ENCODE results near the gene LRRC14B. TPM values are rescaled to one million over a fixed set of nuclear protein-coding genes. Genes with fewer than 3 reads are reported as not detected.

LRRC14B gene
- total RNA-seq, 1 donor from 2014 or later = 0.22 TPM

DNA sequence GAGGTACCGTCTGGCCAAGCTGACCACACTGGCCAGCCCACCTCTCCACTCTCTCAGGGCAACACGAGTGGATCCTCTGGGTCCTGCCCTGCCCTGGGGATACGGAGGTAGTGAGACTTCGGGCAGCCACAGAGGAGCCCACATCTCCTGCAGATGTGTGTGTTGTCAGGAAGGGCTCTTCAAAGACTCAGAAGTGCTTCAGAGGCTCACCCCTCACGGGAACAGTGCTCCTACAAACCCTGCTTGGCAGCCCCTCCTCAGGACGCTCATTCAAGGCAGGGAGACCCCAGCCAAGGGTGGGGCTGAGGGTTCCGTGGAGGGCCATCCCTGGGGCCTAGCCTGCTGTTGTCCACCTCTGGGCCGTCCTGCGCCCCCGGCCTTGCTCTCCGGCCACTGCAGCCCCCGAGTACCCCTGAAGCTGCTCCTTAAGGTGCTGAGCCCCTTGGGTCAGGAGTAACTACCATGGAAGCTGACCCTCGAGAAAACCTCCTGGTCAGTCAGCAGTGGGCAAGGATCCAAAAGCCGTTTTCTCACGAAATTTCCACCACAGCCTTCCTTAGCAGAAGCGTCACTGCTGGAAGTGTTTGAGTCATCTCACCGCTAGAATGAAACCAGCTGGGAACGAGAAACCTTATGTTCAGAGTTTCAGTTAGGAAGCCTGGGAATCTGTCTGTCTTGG lies 23.2 kb upstream of the LRRC14B start:
- DNase-seq (ENCODE audit: low spot score in 2 of 2, unreplicated experiment in 2 of 2) = no peak
- TF ChIP-seq, protein P1, sequence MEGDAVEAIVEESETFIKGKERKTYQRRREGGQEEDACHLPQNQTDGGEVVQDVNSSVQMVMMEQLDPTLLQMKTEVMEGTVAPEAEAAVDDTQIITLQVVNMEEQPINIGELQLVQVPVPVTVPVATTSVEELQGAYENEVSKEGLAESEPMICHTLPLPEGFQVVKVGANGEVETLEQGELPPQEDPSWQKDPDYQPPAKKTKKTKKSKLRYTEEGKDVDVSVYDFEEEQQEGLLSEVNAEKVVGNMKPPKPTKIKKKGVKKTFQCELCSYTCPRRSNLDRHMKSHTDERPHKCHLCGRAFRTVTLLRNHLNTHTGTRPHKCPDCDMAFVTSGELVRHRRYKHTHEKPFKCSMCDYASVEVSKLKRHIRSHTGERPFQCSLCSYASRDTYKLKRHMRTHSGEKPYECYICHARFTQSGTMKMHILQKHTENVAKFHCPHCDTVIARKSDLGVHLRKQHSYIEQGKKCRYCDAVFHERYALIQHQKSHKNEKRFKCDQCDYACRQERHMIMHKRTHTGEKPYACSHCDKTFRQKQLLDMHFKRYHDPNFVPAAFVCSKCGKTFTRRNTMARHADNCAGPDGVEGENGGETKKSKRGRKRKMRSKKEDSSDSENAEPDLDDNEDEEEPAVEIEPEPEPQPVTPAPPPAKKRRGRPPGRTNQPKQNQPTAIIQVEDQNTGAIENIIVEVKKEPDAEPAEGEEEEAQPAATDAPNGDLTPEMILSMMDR (IDR thresholded peaks at IDR 0.05; ENCODE audit: unreplicated experiment) = no peak
- peak overlapping the region; percentile 62 for H3K27ac Mint-ChIP-seq
- no peak overlapping the region for H3K4me3 Mint-ChIP-seq
- H3K4me1 Mint-ChIP-seq = peaks cover 3% of the 10 kb centered on the region
- no peaks in the 10 kb centered on the region for H3K27me3 Mint-ChIP-seq (ENCODE audit: low read depth)
- H3K9me3 Mint-ChIP-seq = no peaks in the 10 kb centered on the region
- peaks cover 18% of the 10 kb centered on the region for H3K36me3 Mint-ChIP-seq

DNA sequence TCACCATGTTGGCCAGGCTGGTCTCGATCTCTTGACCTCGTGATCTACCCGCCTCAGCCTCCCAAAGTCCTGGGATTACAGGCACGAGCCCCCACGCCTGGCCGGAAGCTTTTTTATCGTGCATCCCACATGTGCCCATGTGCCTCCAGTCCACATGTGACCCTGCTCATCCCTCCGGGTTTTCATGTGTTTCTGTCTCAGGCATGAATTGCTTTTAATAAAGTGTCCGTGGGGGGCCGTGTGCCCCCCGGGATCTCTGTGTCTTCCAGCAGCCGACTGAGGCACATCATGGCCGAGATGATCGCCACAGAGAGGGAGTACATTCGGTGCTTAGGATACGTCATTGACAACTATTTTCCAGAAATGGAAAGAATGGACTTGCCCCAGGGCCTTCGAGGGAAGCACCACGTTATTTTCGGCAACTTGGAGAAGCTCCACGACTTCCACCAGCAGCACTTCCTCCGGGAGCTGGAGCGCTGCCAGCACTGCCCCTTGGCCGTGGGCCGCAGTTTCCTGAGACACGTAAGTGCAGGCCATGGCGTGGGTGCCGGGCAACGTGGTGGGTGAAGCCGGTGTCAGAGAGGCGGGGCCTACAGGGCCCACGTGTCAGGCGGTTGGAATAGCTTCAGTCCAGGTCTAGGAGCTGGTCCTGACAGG lies 22.1 kb upstream of the LRRC14B start:
- H3K9me3 Mint-ChIP-seq = no peaks in the 10 kb centered on the region
- no peak overlapping the region for H3K4me3 Mint-ChIP-seq
- DNase-seq (ENCODE audit: low spot score in 2 of 2, unreplicated experiment in 2 of 2) = no peak
- peaks cover 18% of the 10 kb centered on the region for H3K36me3 Mint-ChIP-seq
- no peak overlapping the region for H3K27ac Mint-ChIP-seq
- TF ChIP-seq, protein P1 (IDR thresholded peaks at IDR 0.05; ENCODE audit: unreplicated experiment) = no peak
- H3K27me3 Mint-ChIP-seq (ENCODE audit: low read depth) = no peaks in the 10 kb centered on the region
- peaks cover 3% of the 10 kb centered on the region for H3K4me1 Mint-ChIP-seq

DNA sequence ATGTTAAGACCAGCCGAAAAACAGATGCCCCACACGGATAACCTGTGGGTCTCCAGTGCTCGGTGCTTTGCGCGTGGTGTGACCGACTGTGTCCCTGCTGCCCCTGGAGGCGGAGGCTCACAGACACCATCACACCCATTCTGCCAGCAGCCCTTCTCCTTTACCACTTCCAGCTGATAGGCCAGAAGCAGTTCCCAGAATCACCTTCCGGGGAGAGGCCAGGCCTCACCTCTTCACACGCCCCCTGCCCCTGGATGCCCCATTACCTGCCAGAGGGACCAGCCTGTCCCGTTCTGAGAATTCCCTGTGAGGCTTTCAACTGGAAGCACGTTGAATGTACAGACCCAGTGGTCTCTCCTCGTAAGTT lies 21.6 kb upstream of the LRRC14B start:
- H3K9me3 Mint-ChIP-seq = no peaks in the 10 kb centered on the region
- peaks cover 16% of the 10 kb centered on the region for H3K36me3 Mint-ChIP-seq
- no peak for DNase-seq (ENCODE audit: low spot score in 2 of 2, unreplicated experiment in 2 of 2)
- peaks cover 3% of the 10 kb centered on the region for H3K4me1 Mint-ChIP-seq
- no peak overlapping the region for H3K4me3 Mint-ChIP-seq
- no peaks in the 10 kb centered on the region for H3K27me3 Mint-ChIP-seq (ENCODE audit: low read depth)
- TF ChIP-seq, protein P1 (IDR thresholded peaks at IDR 0.05; ENCODE audit: unreplicated experiment) = no peak
- no peak overlapping the region for H3K27ac Mint-ChIP-seq

DNA sequence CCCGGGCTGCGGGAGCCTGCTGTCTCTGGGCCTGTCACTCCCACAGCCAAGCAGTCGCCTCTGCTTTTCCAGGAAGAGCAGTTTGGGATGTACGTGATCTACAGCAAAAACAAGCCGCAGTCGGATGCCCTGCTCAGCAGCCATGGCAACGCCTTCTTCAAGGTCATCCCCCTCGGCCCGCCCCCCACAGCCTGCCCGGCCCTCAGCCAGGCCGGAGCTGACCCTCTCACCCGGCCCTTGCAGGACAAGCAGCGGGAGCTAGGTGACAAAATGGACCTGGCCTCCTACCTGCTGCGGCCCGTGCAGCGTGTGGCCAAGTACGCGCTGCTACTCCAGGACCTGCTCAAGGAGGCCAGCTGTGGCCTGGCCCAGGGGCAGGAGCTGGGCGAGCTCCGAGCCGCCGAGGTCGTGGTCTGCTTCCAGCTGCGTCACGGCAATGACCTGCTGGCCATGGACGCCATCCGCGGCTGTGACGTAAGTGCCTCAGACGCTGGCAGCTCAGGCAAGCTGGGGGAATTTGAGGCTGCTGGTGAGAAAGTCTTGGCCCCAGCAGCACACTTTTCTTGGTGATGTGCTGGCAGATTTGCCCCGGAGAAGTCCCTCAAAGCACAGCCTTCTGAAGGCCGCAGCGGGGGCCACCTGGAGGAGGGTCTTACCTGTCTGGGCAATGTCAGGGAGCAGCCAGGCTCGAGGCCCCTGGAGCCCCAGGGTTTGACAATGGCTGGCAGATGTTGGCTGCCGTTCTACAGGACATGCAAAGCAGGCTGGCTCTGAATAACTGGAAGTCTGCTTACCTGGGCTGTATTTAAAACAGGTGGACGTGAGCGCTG lies 20.1 kb upstream of the LRRC14B start:
- Mint-ChIP-seq H3K4me3 (no peak overlapping the region), H3K36me3 (peaks cover 16% of the 10 kb centered on the region), H3K9me3 (no peaks in the 10 kb centered on the region), H3K27me3 (ENCODE audit: low read depth) (no peaks in the 10 kb centered on the region), H3K27ac (no peak overlapping the region), H3K4me1 (peaks cover 9% of the 10 kb centered on the region)
- TF ChIP-seq, protein P1 (IDR thresholded peaks at IDR 0.05; ENCODE audit: unreplicated experiment) = no peak
- no peak for DNase-seq (ENCODE audit: low spot score in 2 of 2, unreplicated experiment in 2 of 2)

DNA sequence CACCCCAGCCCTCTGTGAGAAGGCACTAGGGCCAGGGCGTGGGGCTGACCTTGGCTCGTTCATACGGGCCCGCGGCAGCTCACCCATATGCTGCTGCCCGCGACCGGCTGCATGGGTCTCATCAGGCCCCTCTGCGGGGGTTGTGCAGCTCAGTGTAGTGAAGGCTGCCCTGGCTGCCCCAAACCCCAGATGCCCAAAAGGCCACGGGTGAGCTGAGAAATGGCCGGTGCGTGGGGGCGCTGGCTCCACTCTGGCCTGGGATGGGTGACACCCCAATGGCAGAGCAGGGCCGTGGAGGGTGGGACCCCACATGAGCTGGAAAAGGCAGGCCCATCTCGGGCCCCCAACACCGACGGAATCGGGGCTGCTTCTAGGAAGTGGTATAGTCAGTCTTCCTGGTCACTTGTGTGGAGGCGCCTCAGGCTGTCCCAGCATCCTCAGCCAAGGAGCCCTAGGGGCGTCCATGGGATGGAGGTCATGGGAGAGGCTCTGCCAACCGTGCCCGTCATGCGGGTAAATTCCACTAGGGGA lies 19.4 kb upstream of the LRRC14B start:
- Mint-ChIP-seq H3K36me3 (peaks cover 15% of the 10 kb centered on the region), H3K4me3 (no peak overlapping the region), H3K9me3 (no peaks in the 10 kb centered on the region), H3K27ac (no peak overlapping the region), H3K27me3 (ENCODE audit: low read depth) (no peaks in the 10 kb centered on the region), H3K4me1 (peaks cover 16% of the 10 kb centered on the region)
- no peak for DNase-seq (ENCODE audit: low spot score in 2 of 2, unreplicated experiment in 2 of 2)
- TF ChIP-seq, protein P1 (IDR thresholded peaks at IDR 0.05; ENCODE audit: unreplicated experiment) = no peak

Data from mesothelial cell of epicardium (in vitro differentiated cells).